ENCODE results near the gene RAP1A.

The RAP1A gene

GRCh38 chr1:111720977-111721786, 101.6 kb downstream of the RAP1A start:
- DNase-seq = no peak

GRCh38 chr1:111723091-111723806, 103.7 kb downstream of the RAP1A start:
- DNase-seq = no peak

- DNase-seq = no peak
Observed at GRCh38 chr1:111723871-111724270, 104.3 kb downstream of the RAP1A start.

- DNase-seq = no peak
Observed at GRCh38 chr1:111725192-111725591, 105.6 kb downstream of the RAP1A start.

- no peak for DNase-seq
Observed at GRCh38 chr1:111727056-111727455, 107.5 kb downstream of the RAP1A start.

GRCh38 chr1:111729271-111729921, 109.8 kb downstream of the RAP1A start:
- no peak for DNase-seq

- DNase-seq = no peak
Observed at GRCh38 chr1:111729946-111730681, 110.5 kb downstream of the RAP1A start.

- DNase-seq = no peak
Observed at GRCh38 chr1:111730706-111731105, 111.1 kb downstream of the RAP1A start.

GRCh38 chr1:111731956-111732355, 112.4 kb downstream of the RAP1A start:
- DNase-seq = no peak

GRCh38 chr1:111732718-111733117, 113.1 kb downstream of the RAP1A start:
- no peak for DNase-seq

GRCh38 chr1:111733183-111733991, 113.8 kb downstream of the RAP1A start:
- no peak for DNase-seq

GRCh38 chr1:111733992-111734341, 114.4 kb downstream of the RAP1A start:
- no peak for DNase-seq

GRCh38 chr1:111734426-111734825, 114.8 kb downstream of the RAP1A start:
- DNase-seq = no peak

GRCh38 chr1:111734856-111735255, 115.3 kb downstream of the RAP1A start:
- DNase-seq = no peak

GRCh38 chr1:111735321-111735720, 115.7 kb downstream of the RAP1A start:
- DNase-seq = no peak

- no peak for DNase-seq
Observed at GRCh38 chr1:111735858-111736544, 116.4 kb downstream of the RAP1A start.

GRCh38 chr1:111736548-111737215, 117.1 kb downstream of the RAP1A start:
- no peak for DNase-seq

GRCh38 chr1:111737216-111738132, 117.9 kb downstream of the RAP1A start:
- no peak for DNase-seq

- DNase-seq = no peak
Observed at GRCh38 chr1:111738133-111738435, 118.5 kb downstream of the RAP1A start.

Measured in effector CD8-positive, alpha-beta T cell (primary cell).